Measurements from ENCODE around the gene FADS2. TPM values are rescaled to one million over a fixed set of nuclear protein-coding genes. Genes with fewer than 3 reads are reported as not detected.

The FADS2 gene
- total RNA-seq, 2 experiments from 2014 or later = 0.95 to 2.8 TPM

DNA sequence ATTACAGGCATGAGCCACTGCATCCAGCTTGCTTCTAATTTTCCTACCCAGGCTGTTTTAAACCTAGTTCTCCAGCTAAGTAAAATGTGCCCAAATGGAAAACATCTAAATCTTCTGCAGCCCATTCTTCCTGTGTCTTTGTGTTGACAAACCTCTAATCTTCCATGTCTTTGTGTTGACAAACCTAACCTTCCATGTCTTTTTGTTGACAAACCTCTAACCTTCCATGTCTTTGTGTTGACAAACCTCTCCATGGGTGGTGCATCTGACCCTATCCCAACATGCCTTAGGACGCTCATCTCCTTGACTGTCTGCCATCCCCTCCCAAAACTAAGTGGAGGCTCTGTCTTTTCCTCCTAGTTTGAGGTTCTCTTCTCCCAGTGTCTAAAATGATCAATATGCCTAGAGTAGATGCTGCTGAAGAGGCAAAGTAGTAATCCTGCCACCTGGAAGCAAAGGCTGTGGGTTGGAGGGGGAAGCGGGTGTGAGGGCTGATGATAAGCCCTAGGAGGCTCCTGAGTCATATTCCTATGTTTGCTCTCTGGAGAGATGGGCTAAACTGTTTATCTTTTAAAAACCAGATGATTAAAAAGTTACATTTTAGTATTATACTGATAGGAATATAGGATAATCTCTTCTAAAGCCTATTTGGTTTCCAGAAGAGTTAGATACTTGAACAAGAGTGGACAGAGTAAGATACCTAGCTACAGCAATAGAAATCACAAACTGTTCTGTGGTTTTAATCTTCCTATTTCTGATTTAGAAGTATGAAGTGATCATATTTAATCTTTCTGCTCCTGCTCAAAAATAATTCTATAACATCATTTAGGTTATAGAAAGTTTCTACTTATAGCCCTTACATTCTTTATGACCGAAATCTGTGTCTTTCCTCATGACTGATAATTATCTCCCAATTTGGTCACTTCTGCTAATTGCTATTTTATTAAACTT, 27.5 kb upstream of the FADS2 start:
- no peak for DNase-seq (ENCODE audit: low spot score)
- no peaks in the 10 kb centered on the region for H3K9me3 ChIP-seq (ENCODE audit: low read length)
- POLR2A ChIA-PET = interaction anchor here (0.7 to 1.8 kb wide), 2 partner anchors 8 to 35 kb away, joined by 7 to 8 read pairs; partner anchors contain the start of genes FEN1 and TMEM258

DNA sequence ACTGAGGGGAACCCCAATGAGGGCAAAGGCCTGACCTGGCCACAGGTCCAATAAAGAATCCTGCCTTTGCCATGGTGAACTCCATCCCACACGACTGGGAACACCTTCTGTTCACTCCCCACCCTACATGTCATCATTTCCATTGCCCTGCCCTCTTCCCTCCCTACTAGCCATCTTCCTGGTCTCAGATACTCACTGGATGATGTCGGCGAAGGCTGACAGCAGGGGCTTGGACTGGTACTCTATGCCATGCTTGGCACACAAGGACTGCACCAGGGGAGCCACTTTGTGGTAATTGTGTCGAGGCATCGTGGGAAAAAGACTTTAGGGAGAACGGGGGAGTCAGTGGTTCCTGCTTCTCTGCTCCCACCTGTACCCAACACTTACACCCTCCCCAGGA, 25.5 kb upstream of the FADS2 start:
- Histone ChIP-seq H3K9me2 (ENCODE audit: insufficient read depth, low read length) (no peaks in the 10 kb centered on the region), H3K36me3 (ENCODE audit: insufficient read depth, low read length) (peaks cover 44% of the 10 kb centered on the region), H2AFZ (ENCODE audit: low read length) (no peak overlapping the region), H3K79me2 (ENCODE audit: insufficient read depth, low read depth, low read length) (peaks cover 23% of the 10 kb centered on the region), H3K9me3 (ENCODE audit: low read length) (no peaks in the 10 kb centered on the region), H3K4me3 (ENCODE audit: low read depth, low read length, poor library complexity, severe bottlenecking) (no peak overlapping the region), H3K4me2 (ENCODE audit: low read length) (no peak overlapping the region), H3K4me1 (ENCODE audit: insufficient read depth, low read length, poor library complexity, severe bottlenecking) (peaks cover under 1% of the 10 kb centered on the region), H4K20me1 (ENCODE audit: insufficient read depth, low read length) (0 out of 2 replicates have a peak, but pooled peaks cover 5% of the 10 kb centered on the region), H3K27ac (ENCODE audit: low read depth, low read length, poor library complexity, severe bottlenecking) (no peak overlapping the region)
- ChIA-PET POLR2A (no interaction called here), CTCF (ENCODE audit: unreplicated experiment) (no interaction called here)
- TF ChIP-seq, protein P1, sequence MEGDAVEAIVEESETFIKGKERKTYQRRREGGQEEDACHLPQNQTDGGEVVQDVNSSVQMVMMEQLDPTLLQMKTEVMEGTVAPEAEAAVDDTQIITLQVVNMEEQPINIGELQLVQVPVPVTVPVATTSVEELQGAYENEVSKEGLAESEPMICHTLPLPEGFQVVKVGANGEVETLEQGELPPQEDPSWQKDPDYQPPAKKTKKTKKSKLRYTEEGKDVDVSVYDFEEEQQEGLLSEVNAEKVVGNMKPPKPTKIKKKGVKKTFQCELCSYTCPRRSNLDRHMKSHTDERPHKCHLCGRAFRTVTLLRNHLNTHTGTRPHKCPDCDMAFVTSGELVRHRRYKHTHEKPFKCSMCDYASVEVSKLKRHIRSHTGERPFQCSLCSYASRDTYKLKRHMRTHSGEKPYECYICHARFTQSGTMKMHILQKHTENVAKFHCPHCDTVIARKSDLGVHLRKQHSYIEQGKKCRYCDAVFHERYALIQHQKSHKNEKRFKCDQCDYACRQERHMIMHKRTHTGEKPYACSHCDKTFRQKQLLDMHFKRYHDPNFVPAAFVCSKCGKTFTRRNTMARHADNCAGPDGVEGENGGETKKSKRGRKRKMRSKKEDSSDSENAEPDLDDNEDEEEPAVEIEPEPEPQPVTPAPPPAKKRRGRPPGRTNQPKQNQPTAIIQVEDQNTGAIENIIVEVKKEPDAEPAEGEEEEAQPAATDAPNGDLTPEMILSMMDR (conservative IDR thresholded peaks at IDR 0.05; ENCODE audit: low read length) = no peak
- no peak for DNase-seq (ENCODE audit: low spot score)
- no TSS peak for BruUV-seq (replicated peaks)
- intact Hi-C loops (cut with micrococcal nuclease; ENCODE audit: unreplicated experiment) = no loop called here

More for the DNA sequence above, 27.5 kb upstream of the FADS2 start:
- Histone ChIP-seq H2AFZ (ENCODE audit: low read length) (no peak overlapping the region), H4K20me1 (ENCODE audit: insufficient read depth, low read length) (0 out of 2 replicates have a peak, but pooled peaks cover 12% of the 10 kb centered on the region), H3K4me3 (ENCODE audit: low read depth, low read length, poor library complexity, severe bottlenecking) (no peak overlapping the region), H3K27ac (ENCODE audit: low read depth, low read length, poor library complexity, severe bottlenecking) (no peak overlapping the region), H3K4me2 (ENCODE audit: low read length) (no peak overlapping the region), H3K4me1 (ENCODE audit: insufficient read depth, low read length, poor library complexity, severe bottlenecking) (peaks cover 4% of the 10 kb centered on the region), H3K9me2 (ENCODE audit: insufficient read depth, low read length) (no peaks in the 10 kb centered on the region), H3K36me3 (ENCODE audit: insufficient read depth, low read length) (peaks cover 64% of the 10 kb centered on the region), H3K79me2 (ENCODE audit: insufficient read depth, low read depth, low read length) (peaks cover 41% of the 10 kb centered on the region)
- no TSS peak for BruUV-seq (replicated peaks)
- intact Hi-C loops (cut with micrococcal nuclease; ENCODE audit: unreplicated experiment) = no loop called here
- TF ChIP-seq, protein P1 (conservative IDR thresholded peaks at IDR 0.05; ENCODE audit: low read length) = no peak
- TF ChIP-seq EZH2phosphoT487 (IDR thresholded peaks at IDR 0.05; ENCODE audit: borderline replicate concordance, low read depth, low read length) = no peak
- CTCF ChIA-PET (ENCODE audit: unreplicated experiment) = no interaction called here

All from OCI-LY7 (cell line).